HCT116 (cell line): ENCODE results near the gene HMBS. TPM values are rescaled to one million over a fixed set of nuclear protein-coding genes. Genes with fewer than 3 reads are reported as not detected.

ENCODE experiments used
- ATAC-seq: fragments of 200-7000 bp; cut with Tn5 transposase; 2 replicates; pipeline ENCODE4 v1.9.1; 2020; ENCODE audit warnings: mild to moderate bottlenecking, moderate library complexity
- BruUV-seq: library from RNA; stranded (reverse); fragments of 400-500 nt; replicated peaks from 2 replicates; lab custom pipeline; 2021; lab: Mats Ljungman, UMichigan
- CTCF ChIA-PET: fragments of 300-600 bp; sonication (Branson Sonifier 250); formaldehyde crosslinking; loops from one replicate; lab custom pipeline; 2021; ENCODE audit warnings: antibody characterized with exemption; lab: Charles Lee
- POLR2A ChIA-PET: fragments of 300-600, 350-600 bp; sonication (Branson Sonifier 250); formaldehyde crosslinking; loops from one replicate; lab custom pipeline; 2021; ENCODE audit warnings: antibody characterized with exemption; lab: Charles Lee
- RAD21 ChIA-PET, 2 experiments: fragments of 300-600 bp; sonication (Branson Sonifier 250); formaldehyde crosslinking; loops; one replicate each; lab custom pipeline; 2023; ENCODE audit warnings: low total read pairs in 2 of 2; ENCODE audit not compliant: uncharacterized antibody in 2 of 2, unreplicated experiment in 2 of 2, low non-redundant PET in 1 of 2; lab: Charles Lee
- DNase-seq: peaks from one replicate; pipeline ENCODE4 v3.0.0-alpha.2; 2010; ENCODE audit warnings: low read depth, low spot score
- H2AFZ ChIP-seq: fragments of 200-600 bp; shearing (Covaris generic), sonication (generic); 2 replicates; pipeline ENCODE4 v1.6.1; 2017; ENCODE audit warnings: low read depth, mixed run types, mixed read lengths, antibody characterized with exemption, low read length; ENCODE audit not compliant: poor library complexity, severe bottlenecking
- H3K27ac ChIP-seq: 2 replicates; pipeline ENCODE4 v1.5.1; 2012; ENCODE audit warnings: low read depth, low read length
- H3K27me3 ChIP-seq: fragments of 200-600 bp; sonication (generic); 2 replicates; pipeline ENCODE4 v1.6.1; 2016; ENCODE audit warnings: mixed run types, low read length, mixed read lengths; ENCODE audit not compliant: insufficient read depth
- H3K36me3 ChIP-seq, 2 experiments: fragments of 200-500 bp in 1 of 2; fragments of 200-600 bp in 1 of 2; sonication (Bioruptor generic) in 1 of 2; sonication (generic) in 1 of 2; 2 replicates each; pipeline versions ENCODE4 v1.5.1 to v1.6.1; 2014 to 2016; ENCODE audit warnings: low read length in 2 of 2, inconsistent platforms in 1 of 2, mixed read lengths in 1 of 2, mixed run types in 1 of 2; ENCODE audit not compliant: insufficient read depth in 2 of 2, control insufficient read depth in 1 of 2
- H3K4me1 ChIP-seq, 2 experiments: fragments of 200-600 bp in 1 of 2; sonication (generic) in 1 of 2; 2 replicates each; pipeline versions ENCODE4 v1.5.1 to v1.6.1; 2012 to 2017; ENCODE audit warnings: low read length in 2 of 2, inconsistent platforms in 1 of 2, mild to moderate bottlenecking in 1 of 2, mixed read lengths in 1 of 2, mixed run types in 1 of 2, moderate library complexity in 1 of 2; ENCODE audit not compliant: insufficient read depth in 2 of 2, control insufficient read depth in 1 of 2
- H3K4me2 ChIP-seq: fragments of 200-600 bp; sonication (generic); 2 replicates; pipeline ENCODE4 v1.6.1; 2017; ENCODE audit warnings: mixed run types, low read length, mixed read lengths
- H3K4me3 ChIP-seq, 2 experiments: fragments of 200-600 bp in 1 of 2; sonication (generic) in 1 of 2; replicated peaks in 1 of 2; 2 replicates each; pipeline ENCODE4 v1.5.1; 2011 to 2016; ENCODE audit warnings: low read length in 2 of 2, control low read depth in 1 of 2, low read depth in 1 of 2, mild to moderate bottlenecking in 1 of 2, mixed read lengths in 1 of 2, mixed run types in 1 of 2
- H3K79me2 ChIP-seq: fragments of 200-600 bp; sonication (generic); 2 replicates; pipeline ENCODE4 v1.6.1; 2017; ENCODE audit warnings: mild to moderate bottlenecking, mixed run types, low read length, moderate library complexity, mixed read lengths; ENCODE audit not compliant: insufficient read depth
- H3K9ac ChIP-seq: fragments of 200-600 bp; sonication (generic); 2 replicates; pipeline ENCODE4 v1.6.1; 2016; ENCODE audit warnings: low read length, mixed read lengths
- H3K9me2 ChIP-seq: fragments of 200-600 bp; sonication (generic), shearing (Covaris generic); 2 replicates; pipeline ENCODE4 v1.6.1; 2017; ENCODE audit warnings: mixed run types, mild to moderate bottlenecking, moderate library complexity; ENCODE audit not compliant: insufficient read depth
- H3K9me3 ChIP-seq, 2 experiments: fragments of 200-500 bp in 1 of 2; fragments of 200-600 bp in 1 of 2; sonication (Bioruptor generic) in 1 of 2; sonication (generic) in 1 of 2; 2 replicates each; pipeline ENCODE4 v1.6.1; 2014 to 2017; ENCODE audit warnings: low read length in 2 of 2, mixed read lengths in 2 of 2, inconsistent platforms in 1 of 2, low read depth in 1 of 2, mild to moderate bottlenecking in 1 of 2, mixed run types in 1 of 2, moderate library complexity in 1 of 2; ENCODE audit not compliant: control insufficient read depth in 1 of 2, insufficient read depth in 1 of 2
- H4K20me1 ChIP-seq: fragments of 200-600 bp; sonication (generic), shearing (Covaris generic); 2 replicates; pipeline ENCODE4 v1.6.1; 2017; ENCODE audit warnings: mixed run types, mild to moderate bottlenecking, moderate library complexity; ENCODE audit not compliant: insufficient read depth
- CTCF ChIP-seq, 3 experiments: fragments of 200-600 bp in 1 of 3; sonication (generic) in 1 of 3; IDR thresholded peaks in 2 of 3; conservative IDR thresholded peaks in 1 of 3; 2 replicates each; pipeline ENCODE4 v1.5.1; 2012 to 2017; ENCODE audit warnings: low read depth in 2 of 3, low read length in 2 of 3, antibody characterized with exemption in 1 of 3, borderline replicate concordance in 1 of 3, control low read depth in 1 of 3, mild to moderate bottlenecking in 1 of 3, mixed read lengths in 1 of 3, mixed run types in 1 of 3, moderate library complexity in 1 of 3; ENCODE audit not compliant: insufficient read depth in 1 of 3
- EGR1 ChIP-seq: IDR thresholded peaks from 2 replicates; pipeline ENCODE4 v1.6.1; 2012; ENCODE audit warnings: low read depth
- ELF1 ChIP-seq: IDR thresholded peaks from 2 replicates; pipeline ENCODE4 v1.6.1; 2012; ENCODE audit warnings: low read depth, borderline replicate concordance
- EZH2 ChIP-seq: fragments of 200-600 bp; sonication (generic); IDR thresholded peaks from 2 replicates; pipeline ENCODE4 v1.6.1; 2017; ENCODE audit warnings: antibody characterized with exemption, mixed run types
- FOSL1 ChIP-seq: IDR thresholded peaks from 2 replicates; pipeline ENCODE4 v1.6.1; 2012; ENCODE audit warnings: low read depth
- JUND ChIP-seq: IDR thresholded peaks from 2 replicates; pipeline ENCODE4 v1.6.1; 2012
- POLR2A ChIP-seq: IDR thresholded peaks from 2 replicates; pipeline ENCODE4 v1.7.0; 2011; ENCODE audit warnings: borderline replicate concordance; ENCODE audit not compliant: insufficient read depth, insufficient read length; ENCODE audit errors: extremely low read depth
- REST ChIP-seq: IDR thresholded peaks from 2 replicates; pipeline ENCODE4 v1.6.1; 2012; ENCODE audit warnings: low read depth
- SP1 ChIP-seq: IDR thresholded peaks from 2 replicates; pipeline ENCODE4 v1.6.1; 2012; ENCODE audit warnings: low read depth
- YY1 ChIP-seq: IDR thresholded peaks from 2 replicates; pipeline ENCODE4 v1.6.1; 2011; ENCODE audit warnings: low read length, low read depth, moderate library complexity, mild to moderate bottlenecking; ENCODE audit not compliant: insufficient replicate concordance; ENCODE audit errors: extremely low read depth
- ZFX ChIP-seq: fragments of 450-650 bp; IDR thresholded peaks from 2 replicates; pipeline ENCODE4 v1.6.1; 2017
- intact Hi-C: fragments of 100-400 bp; cut with micrococcal nuclease; formaldehyde crosslinking; loops from 2 replicates; pipeline ENCODE4 v1.10.0; 2022
- total RNA-seq: library from RNA; stranded (reverse); gene quantifications from one replicate; pipeline ENCODE4 v1.2.1, GENCODE V29; 2021; ENCODE audit not compliant: unreplicated experiment
- TF ChIP-seq, protein P1 (sequence below): IDR thresholded peaks from 2 replicates; pipeline ENCODE4 v1.6.1; 2011; ENCODE audit warnings: mild to moderate bottlenecking, low read length, moderate library complexity; ENCODE audit not compliant: insufficient replicate concordance; ENCODE audit errors: extremely low read depth

Gene HMBS
- total RNA-seq, 1 experiment from 2014 or later: 69.0 TPM

DNA sequence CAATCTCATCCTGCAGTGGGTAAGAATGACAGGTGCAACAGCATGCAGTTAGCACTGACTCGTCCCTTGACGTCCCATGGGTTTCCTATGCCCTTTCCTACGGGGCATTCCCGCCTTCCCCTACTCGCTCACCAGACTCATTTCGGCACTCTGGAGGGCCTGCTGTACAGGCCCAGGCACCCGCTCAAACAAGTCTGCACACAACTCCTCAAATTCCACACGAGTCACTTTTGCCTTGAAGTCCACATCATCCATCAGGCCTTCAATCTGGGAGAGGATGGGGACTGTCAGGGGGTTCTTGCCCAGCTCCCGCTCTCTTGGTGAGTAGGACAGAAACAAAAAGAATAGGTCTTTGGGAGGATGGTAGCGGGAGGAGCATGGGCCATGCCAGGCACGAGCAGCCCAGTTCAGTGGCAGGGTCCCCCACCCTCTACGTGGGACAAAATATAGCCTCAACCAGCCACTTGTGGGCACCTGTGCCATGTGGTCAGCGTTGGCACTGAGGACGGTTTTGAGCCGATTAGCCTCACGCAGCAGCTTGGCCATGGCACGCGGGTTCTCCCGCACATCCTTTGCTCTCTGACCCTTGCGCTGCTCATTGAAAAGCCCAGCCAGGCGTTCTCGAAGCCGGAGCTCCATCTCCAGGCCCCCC, 32.4 kb upstream of the HMBS start:
- no peak overlapping the region for H3K4me2 ChIP-seq
- H3K36me3 ChIP-seq: peaks cover 54 to 60% of the 10 kb centered on the region in 2 experiments; a peak in 3 of 4 replicates
- no peaks in the 10 kb centered on the region for H3K9me3 ChIP-seq
- H3K4me3 ChIP-seq: no peak overlapping the region
- intact Hi-C loops: no loop called here
- no peaks in the 10 kb centered on the region for H3K9me2 ChIP-seq
- ChIA-PET POLR2A (no interaction called here), CTCF (no interaction called here), RAD21 (no interaction called here)
- H2AFZ ChIP-seq: no peak overlapping the region
- H3K27ac ChIP-seq: no peak overlapping the region; the same call in 1 of the 2 replicates
- H4K20me1 ChIP-seq: no peaks in the 10 kb centered on the region
- DNase-seq (no peak), ATAC-seq (no peak)
- BruUV-seq: TSS peak; percentile 0
- H3K4me1 ChIP-seq: peaks cover 0 to 9% of the 10 kb centered on the region in 2 experiments; a peak in 3 of 4 replicates
- TF ChIP-seq POLR2A: no peak
- H3K27me3 ChIP-seq: no peaks in the 10 kb centered on the region
- peaks cover 19% of the 10 kb centered on the region for H3K79me2 ChIP-seq
- no peak overlapping the region for H3K9ac ChIP-seq

DNA sequence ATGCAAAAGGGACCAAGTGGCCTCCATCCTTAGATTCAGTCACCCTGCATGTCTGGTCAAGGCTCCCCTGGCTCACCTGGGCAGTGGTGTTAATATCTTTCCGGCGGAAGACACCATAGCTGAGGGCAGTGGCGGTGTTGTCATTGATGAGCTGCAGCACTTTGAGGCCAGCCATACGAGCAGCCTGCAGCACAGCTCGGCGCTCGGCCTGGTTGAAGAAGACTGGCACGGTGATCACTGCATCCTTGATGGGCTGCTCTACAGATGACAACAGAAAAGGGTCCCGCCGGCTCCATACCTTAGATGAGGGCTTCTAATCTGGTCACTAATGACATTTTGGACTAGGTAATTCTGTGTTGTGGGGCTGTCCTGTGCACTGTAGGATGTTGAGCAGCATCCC, 30.3 kb upstream of the HMBS start:
- POLR2A ChIA-PET: no interaction called here
- CTCF ChIA-PET: no interaction called here
- no peak for DNase-seq
- no peaks in the 10 kb centered on the region for H4K20me1 ChIP-seq
- peaks cover 3 to 16% of the 10 kb centered on the region in 2 experiments; a peak in 3 of 4 replicates for H3K4me1 ChIP-seq
- H2AFZ ChIP-seq: no peak overlapping the region
- H3K79me2 ChIP-seq: peaks cover 19% of the 10 kb centered on the region
- H3K36me3 ChIP-seq: peaks cover 40 to 41% of the 10 kb centered on the region in 2 experiments; a peak in 3 of 4 replicates
- no peak for ATAC-seq
- H3K9ac ChIP-seq: no peak overlapping the region
- TF ChIP-seq, protein P1, sequence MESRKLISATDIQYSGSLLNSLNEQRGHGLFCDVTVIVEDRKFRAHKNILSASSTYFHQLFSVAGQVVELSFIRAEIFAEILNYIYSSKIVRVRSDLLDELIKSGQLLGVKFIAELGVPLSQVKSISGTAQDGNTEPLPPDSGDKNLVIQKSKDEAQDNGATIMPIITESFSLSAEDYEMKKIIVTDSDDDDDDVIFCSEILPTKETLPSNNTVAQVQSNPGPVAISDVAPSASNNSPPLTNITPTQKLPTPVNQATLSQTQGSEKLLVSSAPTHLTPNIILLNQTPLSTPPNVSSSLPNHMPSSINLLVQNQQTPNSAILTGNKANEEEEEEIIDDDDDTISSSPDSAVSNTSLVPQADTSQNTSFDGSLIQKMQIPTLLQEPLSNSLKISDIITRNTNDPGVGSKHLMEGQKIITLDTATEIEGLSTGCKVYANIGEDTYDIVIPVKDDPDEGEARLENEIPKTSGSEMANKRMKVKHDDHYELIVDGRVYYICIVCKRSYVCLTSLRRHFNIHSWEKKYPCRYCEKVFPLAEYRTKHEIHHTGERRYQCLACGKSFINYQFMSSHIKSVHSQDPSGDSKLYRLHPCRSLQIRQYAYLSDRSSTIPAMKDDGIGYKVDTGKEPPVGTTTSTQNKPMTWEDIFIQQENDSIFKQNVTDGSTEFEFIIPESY: no peak
- TF ChIP-seq POLR2A: no peak
- no peak for TF ChIP-seq EZH2
- TF ChIP-seq SP1: no peak
- no peak for TF ChIP-seq CTCF (IDR thresholded peaks at IDR 0.05 in 2 of 3, conservative IDR thresholded peaks at IDR 0.05 in 1 of 3; ENCODE audit: borderline replicate concordance in 1 of 3, insufficient read depth in 1 of 3, low read depth in 2 of 3, low read length in 2 of 3)
- no peak for TF ChIP-seq JUND
- no peak for TF ChIP-seq EGR1
- no peak for TF ChIP-seq ZFX
- TF ChIP-seq REST: no peak
- TF ChIP-seq YY1: no peak
- TF ChIP-seq FOSL1: no peak
- TF ChIP-seq ELF1: no peak
- H3K27me3 ChIP-seq: no peaks in the 10 kb centered on the region
- H3K27ac ChIP-seq: no peak overlapping the region
- no TSS peak for BruUV-seq
- no peaks in the 10 kb centered on the region for H3K9me2 ChIP-seq
- H3K4me2 ChIP-seq: no peak overlapping the region
- no peaks in the 10 kb centered on the region for H3K9me3 ChIP-seq
- no peak overlapping the region for H3K4me3 ChIP-seq
- RAD21 ChIA-PET: no interaction called here
- intact Hi-C loops: no loop called here
